HepG2 (cell line): Measurements from ENCODE around the gene NBL1. TPM values are rescaled to one million over a fixed set of nuclear protein-coding genes. Genes with fewer than 3 reads are reported as not detected.

ENCODE experiments used
- ATM ChIP-seq: fragments of 450-650 bp; IDR thresholded peaks from 2 replicates; pipeline ENCODE4 v1.7.1; 2017; ENCODE audit warnings: mild to moderate bottlenecking, borderline replicate concordance
- CBX5 ChIP-seq: sonication (generic); formaldehyde crosslinking; IDR thresholded peaks from 2 replicates; pipeline ENCODE4 v1.4.0; 2020; ENCODE audit warnings: missing genetic modification reagents, borderline replicate concordance
- HDAC6 ChIP-seq: fragments of 200-600 bp; sonication (generic); IDR thresholded peaks from 2 replicates; pipeline ENCODE4 v1.7.0; 2017; ENCODE audit warnings: mild to moderate bottlenecking, antibody characterized with exemption, low read length, low read depth
- HOXA7 ChIP-seq: sonication (generic); formaldehyde crosslinking; IDR thresholded peaks from 2 replicates; pipeline ENCODE4 v1.8.1; 2022; ENCODE audit warnings: mild to moderate bottlenecking, missing genetic modification reagents, moderate library complexity
- ONECUT2 ChIP-seq: sonication (generic); formaldehyde crosslinking; IDR thresholded peaks from 2 replicates; pipeline ENCODE4 v1.4.0; 2020; ENCODE audit warnings: missing genetic modification reagents
- PRMT3 ChIP-seq: sonication (generic); formaldehyde crosslinking; IDR thresholded peaks from 2 replicates; pipeline ENCODE4 v1.8.1; 2022; ENCODE audit warnings: low read depth, mild to moderate bottlenecking, moderate library complexity, missing genetic modification reagents, borderline replicate concordance
- PTBP1 ChIP-seq: fragments of 200-400 bp; formaldehyde crosslinking; IDR thresholded peaks from 2 replicates; pipeline ENCODE4 v1.6.1; 2018; ENCODE audit warnings: low read length, low read depth; ENCODE audit not compliant: poor library complexity, severe bottlenecking
- SMC3 ChIP-seq: IDR thresholded peaks from 2 replicates; pipeline ENCODE4 v1.6.1; 2011; ENCODE audit warnings: low read length, improper control_type of control experiment
- SRSF9 ChIP-seq: fragments of 200-400 bp; formaldehyde crosslinking; IDR thresholded peaks from 2 replicates; pipeline ENCODE4 v1.6.1; 2018; ENCODE audit warnings: borderline replicate concordance, mild to moderate bottlenecking, low read depth, low read length; ENCODE audit not compliant: insufficient read depth, poor library complexity, severe bottlenecking
- TBP ChIP-seq: sonication (generic); formaldehyde crosslinking; IDR thresholded peaks from 2 replicates; pipeline ENCODE4 v1.5.0; 2020; ENCODE audit warnings: missing genetic modification reagents
- TCF7 ChIP-seq: sonication (generic); IDR thresholded peaks from 2 replicates; pipeline ENCODE4 v1.6.1; 2016; ENCODE audit warnings: antibody characterized with exemption, low read depth
- YEATS4 ChIP-seq: sonication (generic); formaldehyde crosslinking; IDR thresholded peaks from 2 replicates; pipeline ENCODE4 v1.4.0; 2020; ENCODE audit warnings: missing genetic modification reagents, borderline replicate concordance
- YY1 ChIP-seq: IDR thresholded peaks from 2 replicates; pipeline ENCODE4 v1.6.1; 2011; ENCODE audit warnings: low read length, low read depth, moderate library complexity, mild to moderate bottlenecking; ENCODE audit not compliant: insufficient read depth, insufficient replicate concordance
- ZBTB26 ChIP-seq: IDR thresholded peaks from 2 replicates; pipeline ENCODE4 v1.6.1; 2016; ENCODE audit warnings: missing compliant biosample characterization, missing genetic modification reagents, borderline replicate concordance
- ZFP82 ChIP-seq: sonication (generic); formaldehyde crosslinking; IDR thresholded peaks from 2 replicates; pipeline ENCODE4 v1.5.1; 2020; ENCODE audit warnings: mild to moderate bottlenecking, missing genetic modification reagents, borderline replicate concordance
- ZNF124 ChIP-seq: sonication (generic); formaldehyde crosslinking; IDR thresholded peaks from 2 replicates; pipeline ENCODE4 v1.4.0; 2020; ENCODE audit warnings: missing genetic modification reagents
- ZNF33B ChIP-seq: sonication (generic); formaldehyde crosslinking; IDR thresholded peaks from 2 replicates; pipeline ENCODE4 v1.5.1; 2020; ENCODE audit warnings: mild to moderate bottlenecking, missing genetic modification reagents
- ZNF678 ChIP-seq: sonication (generic); formaldehyde crosslinking; IDR thresholded peaks from 2 replicates; pipeline ENCODE4 v1.4.0; 2020; ENCODE audit warnings: mild to moderate bottlenecking, missing genetic modification reagents
- ZNF746 ChIP-seq: sonication (generic); formaldehyde crosslinking; IDR thresholded peaks from 2 replicates; pipeline ENCODE4 v1.8.0; 2022; ENCODE audit warnings: mild to moderate bottlenecking, missing genetic modification reagents
- polyA plus RNA-seq, 8 experiments: library from polyadenylated mRNA; depleted of rRNA in 3 of 8; stranded (reverse) in 7 of 8; unstranded in 1 of 8; fragments of >200 nt; fragmentation: Illumina TruSeq in 4 of 8; extraction: Trizol in 4 of 8; gene quantifications; 2 replicates each; pipeline versions ENCODE4 v1.2.1 to v1.2.3, GENCODE V29; 2011 to 2016; ENCODE audit warnings: low read depth in 4 of 8, missing spikeins in 1 of 8, mixed read lengths in 1 of 8; ENCODE audit not compliant: insufficient read depth in 1 of 8
- total RNA-seq, 5 experiments: library from RNA; depleted of rRNA; stranded (reverse); fragments of >200 nt; fragmentation: Illumina TruSeq; extraction: Trizol; gene quantifications; 2 replicates each; pipeline ENCODE4 v1.2.3, GENCODE V29; 2016; ENCODE audit warnings: low read depth in 1 of 5
- TF ChIP-seq, protein P1 (sequence below): sonication (generic); formaldehyde crosslinking; IDR thresholded peaks from 2 replicates; pipeline ENCODE4 v1.5.0; 2020; ENCODE audit warnings: mild to moderate bottlenecking, missing genetic modification reagents, borderline replicate concordance
- TF ChIP-seq, protein P2 (sequence below): sonication (generic); formaldehyde crosslinking; IDR thresholded peaks from 2 replicates; pipeline ENCODE4 v1.4.0; 2020; ENCODE audit warnings: mild to moderate bottlenecking, missing genetic modification reagents
- TF ChIP-seq, protein P3 (sequence below), 2 experiments: sonication (generic) in 1 of 2; formaldehyde crosslinking in 1 of 2; IDR thresholded peaks; 2 replicates each; pipeline versions ENCODE4 v1.4.0 to v1.6.1; 2018 to 2020; ENCODE audit warnings: missing genetic modification reagents in 2 of 2, borderline replicate concordance in 1 of 2, low read depth in 1 of 2, mild to moderate bottlenecking in 1 of 2, missing biosample characterization in 1 of 2

NBL1 gene
- total and polyA plus RNA-seq, 2 of the 13 experiments (the other 11 are each of a cell fraction or from before 2014, with no cell fraction given) = 2.7 to 13.8 TPM

DNA sequence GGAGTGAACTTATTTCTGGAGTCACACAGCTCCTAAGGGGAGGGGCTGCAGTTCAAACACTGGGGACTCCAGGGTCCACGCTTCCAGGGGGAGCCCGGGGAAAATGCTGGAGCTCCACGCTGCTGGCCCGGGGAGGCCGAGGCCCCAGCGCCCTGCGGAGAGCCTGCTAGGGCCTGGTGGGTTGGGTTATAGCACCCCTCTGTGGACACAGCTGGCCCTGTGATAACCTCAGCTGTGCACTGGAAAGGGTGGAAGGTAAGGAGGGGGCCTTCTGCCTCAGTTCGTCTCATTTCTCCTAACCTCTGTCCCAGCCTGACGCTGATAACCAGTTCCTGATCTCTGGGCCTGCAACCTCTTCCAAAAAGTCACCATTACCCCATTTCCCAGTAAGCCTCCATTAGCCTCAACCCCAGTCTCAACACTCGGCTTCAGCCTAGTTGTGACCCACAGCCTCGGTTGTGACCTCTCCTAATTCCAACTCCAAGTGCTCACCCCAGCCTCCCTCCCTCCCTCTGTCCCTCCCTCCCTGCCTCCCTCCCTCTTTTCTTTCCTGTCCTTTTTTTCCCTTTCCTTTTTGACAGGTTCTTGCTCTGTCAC, 7.1 kb downstream of the NBL1 start (continued):
- TF ChIP-seq PRMT3 (CRISPR knock-in tag) = no peak
- TF ChIP-seq PTBP1 = no peak
- TF ChIP-seq ATM = no peak
- no peak for TF ChIP-seq ZNF33B (CRISPR knock-in tag)
- no peak for TF ChIP-seq TCF7
- peak; percentile 79 for TF ChIP-seq SMC3
- TF ChIP-seq TBP = no peak
- TF ChIP-seq, protein P1, sequence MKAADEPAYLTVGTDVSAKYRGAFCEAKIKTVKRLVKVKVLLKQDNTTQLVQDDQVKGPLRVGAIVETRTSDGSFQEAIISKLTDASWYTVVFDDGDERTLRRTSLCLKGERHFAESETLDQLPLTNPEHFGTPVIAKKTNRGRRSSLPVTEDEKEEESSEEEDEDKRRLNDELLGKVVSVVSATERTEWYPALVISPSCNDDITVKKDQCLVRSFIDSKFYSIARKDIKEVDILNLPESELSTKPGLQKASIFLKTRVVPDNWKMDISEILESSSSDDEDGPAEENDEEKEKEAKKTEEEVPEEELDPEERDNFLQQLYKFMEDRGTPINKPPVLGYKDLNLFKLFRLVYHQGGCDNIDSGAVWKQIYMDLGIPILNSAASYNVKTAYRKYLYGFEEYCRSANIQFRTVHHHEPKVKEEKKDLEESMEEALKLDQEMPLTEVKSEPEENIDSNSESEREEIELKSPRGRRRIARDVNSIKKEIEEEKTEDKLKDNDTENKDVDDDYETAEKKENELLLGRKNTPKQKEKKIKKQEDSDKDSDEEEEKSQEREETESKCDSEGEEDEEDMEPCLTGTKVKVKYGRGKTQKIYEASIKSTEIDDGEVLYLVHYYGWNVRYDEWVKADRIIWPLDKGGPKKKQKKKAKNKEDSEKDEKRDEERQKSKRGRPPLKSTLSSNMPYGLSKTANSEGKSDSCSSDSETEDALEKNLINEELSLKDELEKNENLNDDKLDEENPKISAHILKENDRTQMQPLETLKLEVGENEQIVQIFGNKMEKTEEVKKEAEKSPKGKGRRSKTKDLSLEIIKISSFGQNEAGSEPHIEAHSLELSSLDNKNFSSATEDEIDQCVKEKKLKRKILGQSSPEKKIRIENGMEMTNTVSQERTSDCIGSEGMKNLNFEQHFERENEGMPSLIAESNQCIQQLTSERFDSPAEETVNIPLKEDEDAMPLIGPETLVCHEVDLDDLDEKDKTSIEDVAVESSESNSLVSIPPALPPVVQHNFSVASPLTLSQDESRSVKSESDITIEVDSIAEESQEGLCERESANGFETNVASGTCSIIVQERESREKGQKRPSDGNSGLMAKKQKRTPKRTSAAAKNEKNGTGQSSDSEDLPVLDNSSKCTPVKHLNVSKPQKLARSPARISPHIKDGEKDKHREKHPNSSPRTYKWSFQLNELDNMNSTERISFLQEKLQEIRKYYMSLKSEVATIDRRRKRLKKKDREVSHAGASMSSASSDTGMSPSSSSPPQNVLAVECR (CRISPR knock-in tag) = no peak; the same call in 1 of the 2 replicates
- no peak for TF ChIP-seq ZNF746 (CRISPR knock-in tag)
- TF ChIP-seq ZNF678 (CRISPR knock-in tag) = no peak
- TF ChIP-seq YEATS4 (CRISPR knock-in tag) = no peak
- TF ChIP-seq, protein P2, sequence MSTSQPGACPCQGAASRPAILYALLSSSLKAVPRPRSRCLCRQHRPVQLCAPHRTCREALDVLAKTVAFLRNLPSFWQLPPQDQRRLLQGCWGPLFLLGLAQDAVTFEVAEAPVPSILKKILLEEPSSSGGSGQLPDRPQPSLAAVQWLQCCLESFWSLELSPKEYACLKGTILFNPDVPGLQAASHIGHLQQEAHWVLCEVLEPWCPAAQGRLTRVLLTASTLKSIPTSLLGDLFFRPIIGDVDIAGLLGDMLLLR (CRISPR knock-in tag) = no peak
- TF ChIP-seq YY1 = no peak
- no peak for TF ChIP-seq SRSF9
- TF ChIP-seq ZNF124 (CRISPR knock-in tag) = 0 out of 2 replicates have a peak, but pooled peaks have one; percentile 63
- TF ChIP-seq ZBTB26 (CRISPR knock-in tag) = 0 out of 2 replicates have a peak, but pooled peaks have one; percentile 43
- peak; percentile 56; the same call in 1 of the 2 replicates for TF ChIP-seq CBX5 (CRISPR knock-in tag)
- TF ChIP-seq ONECUT2 = no peak
- TF ChIP-seq, protein P3, sequence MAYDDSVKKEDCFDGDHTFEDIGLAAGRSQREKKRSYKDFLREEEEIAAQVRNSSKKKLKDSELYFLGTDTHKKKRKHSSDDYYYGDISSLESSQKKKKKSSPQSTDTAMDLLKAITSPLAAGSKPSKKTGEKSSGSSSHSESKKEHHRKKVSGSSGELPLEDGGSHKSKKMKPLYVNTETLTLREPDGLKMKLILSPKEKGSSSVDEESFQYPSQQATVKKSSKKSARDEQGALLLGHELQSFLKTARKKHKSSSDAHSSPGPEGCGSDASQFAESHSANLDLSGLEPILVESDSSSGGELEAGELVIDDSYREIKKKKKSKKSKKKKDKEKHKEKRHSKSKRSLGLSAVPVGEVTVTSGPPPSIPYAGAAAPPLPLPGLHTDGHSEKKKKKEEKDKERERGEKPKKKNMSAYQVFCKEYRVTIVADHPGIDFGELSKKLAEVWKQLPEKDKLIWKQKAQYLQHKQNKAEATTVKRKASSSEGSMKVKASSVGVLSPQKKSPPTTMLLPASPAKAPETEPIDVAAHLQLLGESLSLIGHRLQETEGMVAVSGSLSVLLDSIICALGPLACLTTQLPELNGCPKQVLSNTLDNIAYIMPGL (CRISPR knock-in tag; IDR thresholded peaks at IDR 0.05; ENCODE audit: borderline replicate concordance in 1 of 2, low read depth in 1 of 2) = peak in 1 of 2 experiments; percentile 32; a peak in 1 of 4 replicates
- TF ChIP-seq HDAC6 = no peak
- TF ChIP-seq ZFP82 = no peak
- no peak for TF ChIP-seq HOXA7
